C1 segment of cervical spinal cord (tissue), 14 donors: ENCODE measurements around the gene SH3RF1.
"Not testable (repeated sequence)": the region's sequence is repeated elsewhere in the genome, so short reads cannot be mapped to it uniquely, and the experiment has no call there.

Experiments used
- DNase-seq, 14 donors: peaks; one replicate each; lab custom pipeline; 2025; lab: John Stamatoyannopoulos, UW

The SH3RF1 gene

DNA sequence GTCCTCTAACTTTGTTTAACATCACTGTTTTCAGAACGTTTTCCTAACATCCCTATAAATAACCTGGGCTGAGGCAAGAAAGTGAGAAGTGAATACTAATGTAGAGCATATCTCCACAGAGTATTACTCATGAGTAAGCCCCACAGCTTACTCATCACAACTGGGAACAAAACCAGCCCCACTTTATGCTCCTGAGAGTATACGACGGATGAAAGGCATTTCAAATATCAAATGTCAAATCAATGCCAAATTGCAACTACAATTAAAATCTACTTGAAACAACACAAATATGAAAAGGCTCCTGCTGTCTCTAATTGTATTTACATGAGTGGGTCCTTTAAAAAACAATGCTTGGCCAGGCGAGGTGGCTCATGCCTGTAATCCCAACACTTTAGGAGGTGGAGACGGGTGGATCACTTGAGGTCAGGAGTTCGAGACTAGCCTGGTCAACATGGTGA lies 41.2 kb downstream of the SH3RF1 start:
- no peak for DNase-seq

DNA sequence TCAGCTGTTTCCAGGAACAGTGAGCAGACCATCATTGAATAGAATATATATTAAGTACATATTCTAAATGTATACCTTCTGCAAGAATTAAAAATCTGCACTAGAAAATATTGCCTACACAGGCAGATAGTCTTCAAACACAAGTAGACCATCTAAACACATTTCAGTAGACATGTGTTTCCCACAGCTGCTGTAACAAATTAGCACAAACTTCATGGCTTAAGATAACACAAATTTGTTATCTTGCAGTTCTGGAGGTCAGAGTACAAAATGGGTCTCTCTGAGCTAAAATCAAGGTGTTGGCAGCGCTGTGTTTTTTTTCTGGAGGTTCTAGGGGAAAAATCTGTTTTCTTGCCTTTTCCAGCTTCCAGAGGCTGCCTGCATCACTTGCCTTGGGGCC lies 42.7 kb downstream of the SH3RF1 start:
- no peak for DNase-seq

DNA sequence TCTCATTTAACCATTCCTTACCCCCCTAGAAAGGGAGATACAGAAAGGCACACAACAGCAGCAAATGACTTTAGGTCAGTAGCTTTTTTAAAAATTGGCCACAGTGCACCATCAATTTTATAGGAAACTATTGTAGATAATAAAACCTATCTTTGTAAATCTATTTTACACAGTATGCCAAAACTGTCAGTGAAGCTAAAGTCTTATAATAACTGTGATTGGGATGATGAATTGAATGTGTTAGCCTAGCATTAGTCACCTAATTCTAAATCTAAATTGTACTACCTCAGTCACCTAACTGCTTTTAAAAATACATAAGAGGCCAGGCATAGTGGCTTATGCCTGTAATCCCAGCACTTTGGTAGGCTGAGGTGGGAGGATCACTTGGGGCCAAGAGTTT lies 44.2 kb downstream of the SH3RF1 start:
- DNase-seq = no peak

DNA sequence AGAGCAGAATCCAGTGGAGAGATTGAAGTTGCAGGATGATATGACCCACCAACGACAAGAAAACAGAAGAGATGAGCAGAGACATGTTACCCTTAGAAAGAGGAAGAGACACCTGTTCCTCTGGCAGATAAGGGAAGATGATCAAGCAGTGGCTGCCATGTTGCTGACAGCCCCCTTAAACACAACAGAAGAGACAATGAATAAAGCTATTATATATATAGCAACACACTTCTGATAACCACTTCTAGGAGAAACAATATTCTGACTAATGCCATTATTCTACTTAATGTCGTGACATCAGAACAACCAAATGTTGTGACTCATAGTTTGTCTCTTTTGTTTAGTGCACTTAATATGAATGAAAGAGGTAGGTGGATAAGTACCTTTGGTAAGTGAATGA lies 44.9 kb downstream of the SH3RF1 start:
- no peak for DNase-seq

DNA sequence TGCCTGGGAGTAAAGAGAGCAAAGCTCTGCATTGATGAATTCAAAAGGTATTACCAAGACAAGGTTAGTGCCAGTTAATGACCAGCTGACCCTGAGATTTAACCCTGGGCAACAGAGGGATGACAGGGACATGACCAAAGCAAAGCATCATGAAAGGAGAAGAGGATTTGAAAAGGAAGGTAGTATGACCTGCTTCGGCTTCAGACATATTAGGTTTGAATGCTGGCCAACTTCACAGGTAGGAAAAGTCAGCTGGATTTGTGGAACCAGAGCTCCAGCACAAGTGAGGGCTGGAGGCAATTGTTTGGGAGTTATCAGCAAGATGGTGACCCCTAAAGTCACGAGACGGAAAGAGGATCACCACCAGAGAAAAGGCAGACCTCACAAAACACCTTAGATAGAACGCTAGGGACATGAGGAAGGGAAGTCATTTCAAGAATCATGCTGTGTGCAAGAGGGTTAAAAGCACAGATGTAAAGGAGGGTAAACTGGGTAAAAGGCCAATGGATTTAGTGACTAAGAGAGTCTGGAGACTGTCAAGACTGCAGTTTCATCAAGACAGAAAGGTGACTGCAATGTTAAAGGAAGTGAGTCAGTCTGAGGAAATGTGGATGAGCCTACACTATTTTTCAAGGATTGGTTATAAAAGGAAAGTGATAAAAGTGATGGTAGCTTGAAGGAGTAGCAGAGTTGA lies 45.6 kb downstream of the SH3RF1 start:
- no peak for DNase-seq

DNA sequence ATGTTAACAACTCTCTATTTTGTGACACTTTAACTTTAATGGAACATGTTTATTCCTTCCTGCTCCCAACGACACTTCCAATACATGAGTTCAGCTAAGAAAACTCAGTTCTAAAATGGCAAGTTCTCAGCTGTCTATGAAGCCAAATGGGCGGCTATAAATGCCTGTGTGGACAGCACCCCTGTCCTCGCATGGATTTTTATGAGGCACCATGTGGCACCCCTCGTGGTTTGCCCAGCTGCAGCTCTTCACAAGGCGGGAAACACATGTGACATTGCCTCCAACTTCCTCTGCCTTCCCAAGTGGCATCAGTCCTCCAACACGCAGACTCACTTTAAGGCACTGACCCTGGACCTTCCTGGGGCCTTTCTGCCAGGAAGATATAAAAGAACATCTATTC lies 48.0 kb downstream of the SH3RF1 start:
- DNase-seq = no peak

DNA sequence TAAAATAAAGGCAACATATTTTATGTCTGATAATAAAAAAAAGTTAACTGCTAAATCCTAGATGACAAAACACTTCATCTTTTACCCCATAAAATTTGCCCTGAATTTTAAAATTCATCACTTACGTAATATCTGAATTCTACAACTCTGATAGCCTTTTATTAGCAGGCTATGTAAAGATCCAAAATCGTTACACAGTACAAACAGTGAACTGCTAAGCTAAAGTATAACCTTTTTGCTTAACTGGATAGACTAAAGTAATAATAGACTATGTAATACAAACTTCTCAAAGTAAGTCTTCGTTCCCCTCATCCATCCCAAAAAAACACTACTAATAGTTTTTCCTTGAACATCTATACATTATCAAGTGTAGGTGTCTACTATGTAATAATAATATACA lies 49.1 kb downstream of the SH3RF1 start:
- no peak for DNase-seq

DNA sequence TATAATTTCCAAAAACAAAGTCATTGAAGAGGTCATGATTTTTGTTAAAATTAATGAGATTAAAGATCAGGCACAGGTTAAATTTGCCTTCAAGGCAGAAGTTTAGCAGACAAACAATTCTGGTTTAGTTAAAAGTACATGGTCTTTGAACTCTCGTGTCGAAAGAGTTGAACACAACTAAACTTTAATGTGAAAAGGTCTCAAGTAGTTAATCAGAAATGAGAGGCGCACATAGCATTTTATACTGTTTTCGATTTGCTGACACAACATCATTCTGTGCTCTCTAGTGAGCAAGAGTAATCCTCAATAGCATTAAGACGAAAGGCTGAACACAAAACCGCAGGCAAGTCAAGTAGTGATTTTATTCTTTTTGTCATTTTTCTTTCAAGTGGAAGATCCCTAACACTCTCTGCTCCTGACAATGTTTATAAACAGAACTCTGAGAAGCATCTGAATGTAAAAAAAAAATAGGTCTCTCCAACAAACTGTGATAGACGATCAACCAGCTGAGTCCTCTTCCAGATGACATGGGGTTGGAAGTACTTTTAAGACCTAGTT lies 49.8 kb downstream of the SH3RF1 start:
- no peak for DNase-seq

DNA sequence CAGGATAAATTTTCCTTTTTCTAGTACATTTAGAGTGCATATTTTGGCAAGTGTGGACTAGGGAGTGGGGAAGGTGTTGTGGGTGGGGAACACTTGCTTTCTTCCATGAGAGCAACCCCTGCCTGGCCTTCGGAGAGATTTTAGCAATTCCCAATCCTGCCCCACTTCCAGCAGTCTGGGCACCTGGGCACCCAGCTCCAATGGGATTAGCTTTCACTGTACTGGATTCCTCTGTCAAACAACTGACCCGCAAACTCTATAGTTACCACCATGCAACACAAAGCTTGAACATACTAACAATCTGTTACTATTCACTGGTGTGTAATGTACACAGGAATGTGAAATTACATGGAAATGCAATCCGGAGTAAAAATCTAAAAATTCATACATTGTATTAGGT lies 50.3 kb downstream of the SH3RF1 start:
- DNase-seq = no peak

DNA sequence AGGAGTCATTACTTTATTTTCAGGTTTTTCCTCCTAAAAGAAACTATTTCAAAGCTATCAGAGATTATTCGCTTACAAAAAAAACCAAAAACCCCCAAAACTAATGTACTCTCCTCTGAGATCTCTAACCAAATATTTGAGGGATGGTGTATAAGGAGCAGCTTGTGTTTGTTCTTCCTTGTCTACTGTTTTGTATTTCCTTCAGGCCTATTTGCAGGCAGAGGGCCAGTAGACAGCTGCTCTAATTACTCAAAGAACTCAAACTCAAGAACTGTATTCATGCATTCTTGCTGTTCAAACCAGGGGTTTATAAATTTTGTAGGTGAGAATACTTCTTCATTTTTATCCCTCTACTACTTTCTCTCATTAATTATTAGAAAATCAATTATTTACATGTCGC lies 51.3 kb downstream of the SH3RF1 start:
- DNase-seq = no peak

DNA sequence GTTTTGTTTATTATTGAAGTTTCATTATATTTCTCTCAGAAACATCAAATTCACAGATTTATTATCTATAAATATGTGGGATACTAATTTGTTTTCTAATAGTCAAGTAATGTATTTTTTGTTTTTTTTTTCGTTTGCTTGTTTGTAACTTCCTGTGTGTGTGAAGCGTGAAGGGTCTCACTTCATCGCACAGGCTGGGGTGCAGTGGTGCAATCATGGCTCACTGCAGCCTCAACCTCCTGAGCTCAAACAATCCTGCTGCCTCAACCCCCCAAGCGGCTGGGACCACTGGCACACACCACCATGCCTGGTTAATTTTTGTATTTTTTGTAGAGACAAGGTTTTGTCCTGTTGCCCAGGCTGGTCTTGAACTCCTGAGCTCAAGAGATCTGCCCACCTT lies 55.1 kb downstream of the SH3RF1 start:
- no peak for DNase-seq

DNA sequence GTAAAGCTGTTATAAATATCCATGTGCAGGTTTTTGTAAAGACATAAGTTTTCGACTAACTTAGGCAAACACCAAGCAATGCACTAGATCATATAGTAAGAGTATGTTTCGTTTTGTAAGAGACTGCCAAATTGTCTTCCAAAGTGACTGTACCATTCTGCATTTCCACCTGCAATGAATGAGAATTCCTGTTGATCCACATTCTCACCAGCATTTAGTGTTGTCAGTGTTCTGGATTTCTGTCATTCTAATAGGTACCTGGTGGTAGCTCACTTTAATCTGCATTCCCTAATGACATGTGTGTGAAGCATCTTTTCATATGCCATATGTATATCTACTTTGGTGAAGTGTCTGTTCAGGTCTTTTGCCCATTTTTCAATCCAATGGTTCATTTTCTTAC lies 57.8 kb downstream of the SH3RF1 start:
- no peak for DNase-seq

DNA sequence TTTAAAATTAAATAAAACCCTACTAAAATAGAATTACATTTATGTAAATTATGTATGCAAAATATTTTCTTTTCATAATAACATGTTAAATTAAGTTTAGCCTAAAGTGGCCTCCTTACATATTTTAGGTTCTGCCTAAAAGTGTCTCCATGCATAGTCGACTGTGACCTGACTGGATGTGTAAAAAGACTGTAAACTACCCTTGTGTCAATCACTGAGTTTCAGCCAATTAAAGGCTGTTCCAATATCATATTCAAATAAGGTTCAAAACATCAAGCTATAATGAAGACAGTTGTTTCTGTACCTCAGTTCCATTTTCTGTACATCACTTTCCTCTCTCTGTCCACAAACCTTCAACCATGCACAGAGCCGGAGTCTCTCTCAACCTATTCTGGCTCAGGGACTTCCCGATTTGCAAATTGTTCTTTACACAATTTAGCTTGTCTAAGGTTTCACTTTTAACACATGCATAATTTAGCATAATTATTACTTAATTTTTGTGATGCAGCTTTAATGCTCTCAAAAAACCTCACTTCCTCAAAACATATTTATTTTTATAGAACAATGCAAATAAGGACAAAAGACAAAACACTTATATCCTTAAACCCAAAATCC lies 60.1 kb downstream of the SH3RF1 start:
- DNase-seq = no peak

DNA sequence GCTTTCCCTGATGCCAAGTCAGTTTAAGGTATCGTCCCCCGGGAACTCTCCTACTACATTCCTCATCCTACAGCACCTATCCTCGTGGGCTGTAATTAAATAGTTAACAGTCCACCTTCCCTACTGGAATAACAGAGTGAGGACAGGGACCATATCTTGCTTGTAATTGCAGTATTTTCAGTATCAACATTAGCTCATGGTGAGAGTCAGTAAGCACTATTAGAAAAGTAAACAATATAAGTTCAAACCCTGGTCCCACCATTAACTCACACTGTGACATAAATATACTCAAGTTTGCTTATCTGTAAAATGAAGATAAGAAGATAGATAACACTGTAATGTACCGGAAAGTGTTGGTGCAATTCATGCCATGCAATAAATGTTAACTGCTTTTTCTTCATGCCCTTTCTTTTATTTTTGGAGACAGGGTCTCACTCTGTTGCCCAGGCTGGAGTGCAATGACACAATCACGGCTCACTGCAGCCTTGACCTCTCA lies 61.3 kb downstream of the SH3RF1 start:
- no peak for DNase-seq

DNA sequence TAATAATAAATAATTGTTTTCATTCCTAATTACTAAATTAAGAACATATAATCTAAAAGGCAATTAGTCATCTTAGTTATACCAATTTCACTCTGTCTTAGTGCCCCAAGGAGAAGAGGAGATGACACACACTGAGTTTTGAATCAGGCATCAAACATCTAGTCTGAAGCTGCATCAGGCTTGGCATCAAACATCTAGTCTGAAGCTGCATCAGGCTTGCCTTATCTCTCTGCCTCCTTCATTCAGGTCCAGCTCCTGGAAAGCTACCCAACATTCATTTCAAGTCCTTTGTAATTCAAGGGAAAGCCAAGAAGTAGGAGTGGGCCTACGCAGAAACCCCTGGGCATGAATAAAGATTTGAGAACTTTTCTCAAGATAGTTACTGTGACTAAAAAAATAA lies 62.2 kb downstream of the SH3RF1 start:
- DNase-seq = no peak

DNA sequence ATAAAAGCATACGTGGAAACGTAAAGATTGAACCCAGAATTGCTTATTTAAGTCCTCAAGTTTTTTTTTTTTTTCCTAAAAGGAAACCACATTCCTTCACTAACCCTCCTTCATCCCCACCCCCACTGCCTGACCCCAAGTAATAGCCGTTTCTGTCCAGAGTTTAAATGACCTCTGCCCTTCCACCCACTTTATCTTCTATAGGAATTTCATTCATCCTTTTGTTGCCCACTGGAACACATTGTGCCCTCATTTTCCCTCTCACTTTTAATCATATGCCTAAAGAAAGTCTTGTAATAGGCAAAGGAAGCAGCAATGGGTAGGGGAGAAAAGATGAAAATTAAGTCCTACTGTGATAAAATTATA lies 62.7 kb downstream of the SH3RF1 start:
- DNase-seq = no peak

DNA sequence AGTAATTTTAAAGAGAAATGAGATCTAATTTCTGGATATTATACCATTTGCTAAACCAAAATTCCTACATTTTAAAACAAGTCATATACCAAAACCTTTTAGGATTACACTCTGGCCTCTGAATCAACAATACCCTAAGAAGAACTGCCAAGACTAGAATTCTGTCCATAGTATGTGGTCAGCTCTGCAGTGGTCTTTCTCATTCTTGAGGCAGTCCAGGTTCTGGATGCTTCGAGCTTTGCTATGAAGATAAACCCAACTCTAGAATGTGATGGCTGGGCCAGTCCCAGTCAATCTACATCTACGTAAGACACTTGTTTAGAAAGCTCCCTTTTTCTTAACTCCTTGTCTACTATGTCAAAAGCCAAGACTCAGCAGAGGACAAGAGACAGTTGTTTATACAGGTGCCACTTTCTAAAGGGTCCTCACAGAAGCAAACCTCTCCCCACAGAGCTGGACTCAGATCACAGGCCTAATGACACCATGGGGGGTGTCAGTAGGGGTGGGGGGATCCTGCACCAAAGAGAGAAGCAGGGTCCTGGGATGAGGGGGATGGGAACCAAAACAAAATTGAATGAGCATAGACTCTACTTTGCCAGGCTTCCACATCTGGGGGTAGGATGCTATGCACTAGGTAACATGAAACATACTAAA lies 63.2 kb downstream of the SH3RF1 start:
- DNase-seq = no peak

DNA sequence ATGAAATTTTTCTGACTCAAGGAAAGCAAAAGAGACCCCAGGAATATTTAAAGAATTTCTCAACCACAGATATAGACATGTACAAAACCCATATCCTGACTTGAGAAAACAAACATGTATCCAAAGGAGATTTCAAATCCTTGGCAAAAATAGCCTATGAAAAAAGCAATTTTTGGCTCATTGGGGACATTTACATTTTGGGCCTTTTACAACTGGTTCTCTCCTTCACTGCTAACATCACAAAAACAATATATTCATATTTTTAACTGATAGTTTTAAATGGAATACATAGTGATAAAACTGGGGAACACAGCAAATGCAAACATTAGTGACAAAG lies 65.0 kb downstream of the SH3RF1 start:
- DNase-seq = no peak

DNA sequence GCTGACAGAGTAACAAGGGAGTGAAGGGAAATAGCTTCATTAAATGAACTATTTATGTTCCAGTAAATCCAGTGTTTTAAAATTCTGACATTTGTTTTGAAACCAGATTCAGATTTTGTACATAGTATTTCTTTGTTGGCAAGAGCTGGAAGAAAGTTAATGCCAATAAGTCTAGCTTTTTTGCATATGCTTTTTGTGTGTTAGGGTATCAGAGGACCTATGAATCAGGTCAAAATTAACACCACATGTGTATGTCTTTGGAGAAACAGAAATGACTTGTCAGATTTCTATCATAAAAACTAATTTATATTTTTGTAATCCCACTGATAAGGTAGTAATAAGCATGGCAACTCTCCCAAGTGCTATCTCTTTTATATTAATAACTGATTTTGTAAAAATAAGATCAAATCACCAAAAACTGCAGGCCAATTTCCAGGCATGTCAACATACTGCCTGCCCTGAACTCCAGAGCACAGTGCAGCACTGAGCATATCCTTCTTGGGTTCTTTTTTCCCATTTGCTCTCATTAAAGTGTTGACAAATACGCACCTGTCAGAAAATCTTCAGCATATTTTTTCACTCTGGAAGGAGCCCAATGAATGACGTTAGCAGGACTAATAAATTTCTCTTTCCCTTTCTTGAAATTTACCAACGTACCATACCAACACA lies 65.5 kb downstream of the SH3RF1 start:
- no peak for DNase-seq

DNA sequence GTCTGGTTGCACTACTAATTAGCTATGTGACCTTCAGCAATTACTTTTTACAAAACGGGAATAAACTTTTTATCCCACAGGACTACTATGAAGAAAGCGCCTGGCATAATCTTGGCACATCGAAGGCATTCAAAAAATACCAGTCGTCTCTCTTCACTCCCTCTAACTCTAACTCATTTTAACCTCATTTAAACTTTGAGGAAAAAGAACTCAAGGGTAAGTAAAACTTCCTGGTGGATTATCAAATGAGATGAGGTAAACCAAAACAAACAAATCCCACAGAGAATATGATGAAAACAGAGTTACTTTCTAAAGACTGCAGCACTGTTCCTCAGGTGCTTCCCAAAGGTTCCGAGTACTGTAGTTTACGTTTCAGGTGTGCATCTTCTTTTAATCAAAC lies 66.9 kb downstream of the SH3RF1 start:
- no peak for DNase-seq

DNA sequence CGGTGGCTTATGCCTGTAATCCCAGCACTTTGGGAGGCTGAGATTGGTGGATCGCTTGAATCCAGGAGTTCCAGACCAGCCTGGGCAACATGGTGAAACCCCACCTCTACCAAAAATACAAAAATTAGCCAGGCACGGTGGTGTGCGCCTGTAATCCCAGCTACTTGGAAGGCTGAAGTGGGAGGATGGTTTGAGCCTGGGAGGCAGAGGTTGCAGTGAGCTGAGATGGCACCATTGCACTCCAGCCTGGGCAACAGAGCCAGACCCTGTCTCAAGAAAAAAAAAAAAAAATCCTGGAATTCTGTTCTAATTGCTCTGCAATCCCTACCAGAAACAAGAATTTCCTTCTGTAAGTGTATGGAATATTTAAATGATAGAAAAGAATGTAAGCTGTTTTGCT lies 67.5 kb downstream of the SH3RF1 start:
- not testable (repeated sequence) for DNase-seq

DNA sequence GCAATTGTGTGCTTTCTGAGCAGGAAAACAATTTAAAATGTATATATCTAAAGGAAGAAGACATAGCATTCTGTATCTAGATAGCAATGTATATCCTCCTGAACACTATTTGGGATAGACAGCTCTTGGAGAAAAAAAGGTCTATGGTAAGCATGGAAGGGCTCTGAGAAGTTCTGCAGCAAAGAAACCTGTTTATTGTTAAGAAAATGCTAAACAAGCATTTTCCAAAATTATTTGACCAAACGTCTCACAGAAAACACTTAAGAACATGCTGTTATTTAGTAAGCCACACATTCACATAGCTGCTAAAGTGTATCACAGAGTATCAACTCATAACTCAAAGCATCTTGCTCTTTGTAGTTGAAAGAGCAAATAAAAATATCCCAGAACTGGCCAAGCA lies 67.9 kb downstream of the SH3RF1 start:
- DNase-seq = no peak
